Vagina (tissue), 2 donors: Measurements from ENCODE around the gene PRDM16. TPM values are rescaled to one million over a fixed set of nuclear protein-coding genes. Genes with fewer than 3 reads are reported as not detected.

Source experiments
- DNase-seq, 2 donors: peaks; one replicate each; pipeline ENCODE4 v3.0.0-alpha.2; 2017; ENCODE audit errors: extremely low spot score in 2 of 2
- H3K27ac ChIP-seq: fragments of 200-600 bp; sonication (generic); one replicate; pipeline ENCODE4 v1.5.1; 2019
- H3K27me3 ChIP-seq: fragments of 200-600 bp; sonication (generic); one replicate; pipeline ENCODE4 v1.5.1; 2019
- H3K36me3 ChIP-seq, 2 donors: fragments of 200-600 bp; sonication (generic); one replicate each; pipeline ENCODE4 v1.5.1; 2017 to 2019
- H3K4me1 ChIP-seq: fragments of 200-600 bp; sonication (generic); one replicate; pipeline ENCODE4 v1.5.1; 2019
- H3K4me3 ChIP-seq, 2 donors: fragments of 200-600 bp; sonication (generic); 1 replicate in 1 of 2; 2 replicates in 1 of 2; pipeline ENCODE4 v1.5.1; 2016 to 2019
- H3K9me3 ChIP-seq: fragments of 200-600 bp; sonication (generic); one replicate; pipeline ENCODE4 v1.5.1; 2019
- CTCF ChIP-seq, 3 experiments: fragments of 450-650 bp in 2 of 3; fragments of 200-600 bp in 1 of 3; sonication (generic) in 1 of 3; IDR thresholded peaks; one replicate each; pipeline ENCODE4 v1.5.1; 2017 to 2019; ENCODE audit warnings: antibody characterized with exemption in 3 of 3, mild to moderate bottlenecking in 2 of 3, moderate library complexity in 2 of 3
- POLR2A ChIP-seq, 2 donors: fragments of 450-650 bp; IDR thresholded peaks; one replicate each; pipeline ENCODE4 v1.6.1; 2017; ENCODE audit warnings: antibody characterized with exemption in 2 of 2, mild to moderate bottlenecking in 2 of 2, moderate library complexity in 2 of 2
- POLR2AphosphoS5 ChIP-seq, 2 donors: sonication (generic); formaldehyde crosslinking; IDR thresholded peaks; one replicate each; pipeline ENCODE4 v1.9.0; 2017; ENCODE audit warnings: antibody characterized with exemption in 2 of 2, mild to moderate bottlenecking in 2 of 2, low read depth in 1 of 2; ENCODE audit not compliant: insufficient read depth in 1 of 2
- intact Hi-C: fragments of 100-400 bp; cut with DNase I; formaldehyde crosslinking; loops from one replicate; pipeline ENCODE4 v1.15.1; 2023
- total RNA-seq: library from RNA; depleted of rRNA; stranded (reverse); fragments of >200 nt; gene quantifications from one replicate; pipeline ENCODE4 v1.2.3, GENCODE V29; 2016

The PRDM16 gene
- total RNA-seq, 1 donor from 2014 or later, result 3.9 TPM

- no peak overlapping the region for H3K4me3 ChIP-seq
- no peaks in the 10 kb centered on the region for H3K9me3 ChIP-seq
- H3K27me3 ChIP-seq, result no peaks in the 10 kb centered on the region
- TF ChIP-seq CTCF (IDR thresholded peaks at IDR 0.05) (no peak), POLR2A (IDR thresholded peaks at IDR 0.05) (no peak), POLR2AphosphoS5 (IDR thresholded peaks at IDR 0.05; ENCODE audit: insufficient read depth in 1 of 2, low read depth in 1 of 2) (no peak)
- H3K36me3 ChIP-seq, result no peaks in the 10 kb centered on the region
- no peak overlapping the region for H3K27ac ChIP-seq
- intact Hi-C loops, result loop anchor here (10.0 kb wide), 1 partner anchor 202 kb away; no protein-coding TSS in a partner anchor
- no peak for DNase-seq
- peaks cover 7% of the 10 kb centered on the region for H3K4me1 ChIP-seq
Measured at GRCh38 chr1:3276341-3276800, 207.4 kb downstream of the PRDM16 start.

DNA sequence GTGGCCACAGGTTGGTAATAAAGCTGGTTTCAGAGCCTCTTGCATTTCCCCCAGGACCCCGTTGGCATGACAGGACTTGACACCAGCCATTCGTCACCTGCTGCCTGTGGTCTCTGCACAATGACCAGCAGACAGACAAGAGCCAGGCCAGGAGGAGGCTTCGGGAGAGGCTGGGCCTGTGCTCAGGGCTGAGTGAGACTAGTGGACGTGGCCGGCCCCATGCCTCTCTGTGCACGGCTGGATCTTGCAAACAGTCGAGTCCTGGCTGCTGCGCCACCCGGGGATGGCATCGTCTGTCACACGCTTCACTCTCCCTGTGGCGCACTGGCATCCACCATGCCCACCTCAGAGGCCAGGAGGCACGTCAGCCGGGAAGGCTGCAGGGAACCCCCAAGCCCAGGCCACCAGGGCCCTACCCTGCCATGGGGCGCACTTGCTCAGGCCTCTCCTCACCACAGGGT lies 208.0 kb downstream of the PRDM16 start:
- no peaks in the 10 kb centered on the region for H3K27me3 ChIP-seq
- DNase-seq, result no peak
- H3K4me1 ChIP-seq, result peaks cover 7% of the 10 kb centered on the region
- H3K9me3 ChIP-seq, result no peaks in the 10 kb centered on the region
- no peak overlapping the region for H3K4me3 ChIP-seq
- H3K27ac ChIP-seq, result no peak overlapping the region
- intact Hi-C loops, result loop anchor here (10.0 kb wide), 1 partner anchor 202 kb away; no protein-coding TSS in a partner anchor
- no peak for TF ChIP-seq POLR2AphosphoS5 (IDR thresholded peaks at IDR 0.05; ENCODE audit: insufficient read depth in 1 of 2, low read depth in 1 of 2)
- no peak for TF ChIP-seq CTCF (IDR thresholded peaks at IDR 0.05)
- no peak for TF ChIP-seq POLR2A (IDR thresholded peaks at IDR 0.05)
- H3K36me3 ChIP-seq, result no peaks in the 10 kb centered on the region

DNA sequence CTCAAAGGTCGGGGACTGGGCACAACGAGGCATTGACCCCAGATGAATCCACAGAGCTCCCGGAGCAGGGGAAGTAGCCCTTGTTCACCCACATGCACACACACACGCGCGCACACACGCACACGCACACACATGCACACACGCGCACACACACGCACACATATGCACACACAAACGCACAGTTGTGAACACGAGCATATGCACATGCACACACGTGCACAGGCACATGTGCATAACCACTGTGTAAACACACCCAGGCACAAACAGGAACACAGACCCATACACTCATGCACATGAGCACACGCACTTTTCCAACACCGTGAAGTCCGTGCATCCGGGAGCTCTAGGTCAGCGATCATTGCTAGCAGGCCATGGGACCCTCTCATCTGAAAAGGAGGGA lies 208.6 kb downstream of the PRDM16 start:
- no peak for DNase-seq
- intact Hi-C loops, result loop anchor here (10.0 kb wide), 1 partner anchor 203 kb away; no protein-coding TSS in a partner anchor
- Histone ChIP-seq H3K4me1 (peaks cover 7% of the 10 kb centered on the region), H3K4me3 (no peak overlapping the region), H3K36me3 (no peaks in the 10 kb centered on the region), H3K9me3 (no peaks in the 10 kb centered on the region), H3K27ac (no peak overlapping the region), H3K27me3 (no peaks in the 10 kb centered on the region)
- no peak for TF ChIP-seq CTCF (IDR thresholded peaks at IDR 0.05)
- no peak for TF ChIP-seq POLR2A (IDR thresholded peaks at IDR 0.05)
- no peak for TF ChIP-seq POLR2AphosphoS5 (IDR thresholded peaks at IDR 0.05; ENCODE audit: insufficient read depth in 1 of 2, low read depth in 1 of 2)

DNA sequence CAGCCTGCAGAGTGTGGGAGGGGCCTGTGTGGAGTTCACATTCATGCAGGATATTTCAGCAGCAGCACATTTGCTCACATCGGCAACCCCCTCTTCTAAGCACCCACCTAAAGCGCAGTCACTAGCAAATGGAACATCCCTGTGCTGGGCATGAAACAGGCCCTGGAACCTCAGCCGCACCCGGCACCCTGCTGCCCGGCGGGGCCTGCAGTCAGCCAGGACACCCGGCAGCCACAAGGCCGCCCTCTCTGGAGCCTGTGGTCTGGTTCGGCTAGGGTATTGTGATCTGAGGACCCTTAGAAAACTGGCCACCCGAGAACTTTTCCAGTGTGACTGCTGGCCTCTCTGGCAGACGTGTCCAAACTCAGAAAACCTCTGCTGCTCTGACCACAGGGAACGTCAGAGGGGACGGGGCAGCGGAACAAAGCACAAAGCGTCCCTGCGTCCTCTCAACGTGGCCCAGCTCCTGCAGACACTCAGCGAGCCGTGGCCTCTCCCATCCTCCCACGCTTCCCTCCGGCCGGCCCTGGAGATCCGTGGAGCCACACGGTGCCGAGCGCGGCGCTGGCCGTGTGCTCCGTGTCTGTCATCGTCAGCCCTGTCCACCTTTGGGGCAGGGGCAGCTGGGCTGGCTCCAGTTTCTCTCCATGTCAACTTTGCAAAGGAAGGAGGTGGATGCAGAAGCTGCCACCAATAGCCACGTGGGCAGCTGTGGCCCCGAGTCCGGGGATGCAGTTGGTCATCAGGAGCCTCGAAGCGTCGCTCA lies 209.6 kb downstream of the PRDM16 start:
- intact Hi-C loops, result loop anchor here (10.0 kb wide), 1 partner anchor 204 kb away; no protein-coding TSS in a partner anchor
- no peak overlapping the region for H3K4me3 ChIP-seq
- no peak for TF ChIP-seq CTCF (IDR thresholded peaks at IDR 0.05)
- TF ChIP-seq POLR2AphosphoS5 (IDR thresholded peaks at IDR 0.05; ENCODE audit: insufficient read depth in 1 of 2, low read depth in 1 of 2), result no peak
- no peak for TF ChIP-seq POLR2A (IDR thresholded peaks at IDR 0.05)
- no peaks in the 10 kb centered on the region for H3K9me3 ChIP-seq
- DNase-seq, result no peak
- no peaks in the 10 kb centered on the region for H3K27me3 ChIP-seq
- H3K36me3 ChIP-seq, result no peaks in the 10 kb centered on the region
- H3K4me1 ChIP-seq, result peaks cover 7% of the 10 kb centered on the region
- H3K27ac ChIP-seq, result no peak overlapping the region

DNA sequence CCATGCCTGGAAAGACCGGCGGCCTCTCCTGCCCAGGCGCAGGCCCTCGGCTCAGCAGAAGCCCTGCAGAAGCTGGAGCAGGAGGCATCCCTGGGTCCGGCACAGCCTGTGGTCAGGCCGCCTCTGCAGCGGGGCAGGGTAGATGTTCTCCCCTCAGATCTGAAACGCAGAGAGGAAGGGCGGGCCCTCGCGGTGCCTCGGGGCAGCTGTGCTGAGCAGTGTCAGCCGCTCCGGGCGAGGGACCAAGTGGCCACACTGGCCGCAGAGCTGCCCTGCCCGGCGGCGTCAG lies 210.1 kb downstream of the PRDM16 start:
- Histone ChIP-seq H3K27ac (no peak overlapping the region), H3K36me3 (no peaks in the 10 kb centered on the region), H3K9me3 (no peaks in the 10 kb centered on the region), H3K4me3 (no peak overlapping the region), H3K27me3 (no peaks in the 10 kb centered on the region), H3K4me1 (peaks cover 7% of the 10 kb centered on the region)
- no peak for DNase-seq
- intact Hi-C loops, result loop anchor here (10.0 kb wide), 1 partner anchor 204 kb away; no protein-coding TSS in a partner anchor
- no peak for TF ChIP-seq POLR2A (IDR thresholded peaks at IDR 0.05)
- TF ChIP-seq POLR2AphosphoS5 (IDR thresholded peaks at IDR 0.05; ENCODE audit: insufficient read depth in 1 of 2, low read depth in 1 of 2), result no peak
- TF ChIP-seq CTCF (IDR thresholded peaks at IDR 0.05), result no peak
